CD4-positive, alpha-beta T cell treated with Interleukin-15 for 4 hours (primary cell): ENCODE results near the gene SLIT3.

Experiments
- DNase-seq: peaks from one replicate; pipeline ENCODE4 v3.0.0-alpha.2; 2020; ENCODE audit warnings: low spot score

The SLIT3 gene

GRCh38 chr5:168992016-168992415 lies 308.9 kb downstream of the SLIT3 start:
- no peak for DNase-seq

- no peak for DNase-seq
These were observed 309.6 kb downstream of the SLIT3 start for GRCh38 chr5:168991311-168991710.

- no peak for DNase-seq
These were observed 310.3 kb downstream of the SLIT3 start for GRCh38 chr5:168990679-168991078.

- DNase-seq = no peak
These were observed 311.0 kb downstream of the SLIT3 start for GRCh38 chr5:168989731-168990505.

DNA sequence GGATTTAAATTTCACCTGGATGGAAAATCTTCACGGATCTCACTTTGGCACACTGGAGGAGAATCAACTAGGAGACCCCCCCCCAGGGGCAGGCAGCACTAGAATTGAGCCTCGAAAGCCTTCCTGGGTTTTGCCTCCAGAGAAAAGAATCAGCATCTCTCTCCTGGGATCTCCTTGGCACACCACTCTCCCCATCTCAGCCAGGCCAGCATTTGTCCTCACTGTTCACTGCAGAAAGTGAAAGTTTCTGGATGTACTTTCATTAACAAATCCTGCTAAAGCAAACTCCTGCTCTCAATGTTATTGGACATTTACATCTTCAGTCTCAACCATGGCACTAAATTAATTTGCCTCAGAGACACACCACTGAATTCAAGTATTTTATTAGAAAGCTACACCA lies 312.2 kb downstream of the SLIT3 start:
- DNase-seq = no peak

DNA sequence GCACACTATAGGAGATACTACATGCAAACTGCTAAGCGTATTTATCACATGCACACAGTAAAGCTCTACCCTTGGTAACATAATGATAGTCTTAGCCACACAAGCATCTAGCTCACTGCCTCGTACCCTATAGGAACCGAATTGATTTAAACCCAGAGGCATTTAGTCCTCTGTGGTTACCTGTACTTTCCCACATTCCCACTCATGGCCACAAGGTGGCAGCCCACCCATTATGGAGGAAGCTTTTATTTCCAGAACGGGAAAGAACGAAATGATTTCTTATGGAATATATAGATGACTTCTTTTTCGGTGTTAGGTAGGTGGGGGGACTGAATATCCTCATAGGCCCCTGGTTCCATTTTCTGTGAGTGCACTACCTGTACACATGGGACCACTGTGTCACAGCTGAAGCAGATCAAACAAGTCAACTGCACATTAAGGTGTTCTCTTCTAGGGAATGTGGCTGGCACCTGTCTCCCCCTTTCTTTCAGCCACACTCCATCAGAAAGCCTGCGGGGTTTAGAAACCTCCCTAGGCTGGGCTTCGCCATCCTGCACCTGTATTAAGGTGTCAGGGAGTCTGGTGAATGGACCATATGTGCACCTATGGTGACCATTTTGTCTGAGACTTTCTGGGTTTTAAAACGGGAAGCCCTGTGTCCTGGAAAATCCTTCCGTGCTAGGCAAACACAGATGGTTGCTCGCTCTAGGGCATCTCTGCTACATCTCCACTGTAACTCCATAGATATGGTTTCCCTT lies 313.2 kb downstream of the SLIT3 start:
- DNase-seq = peak; percentile 42

DNA sequence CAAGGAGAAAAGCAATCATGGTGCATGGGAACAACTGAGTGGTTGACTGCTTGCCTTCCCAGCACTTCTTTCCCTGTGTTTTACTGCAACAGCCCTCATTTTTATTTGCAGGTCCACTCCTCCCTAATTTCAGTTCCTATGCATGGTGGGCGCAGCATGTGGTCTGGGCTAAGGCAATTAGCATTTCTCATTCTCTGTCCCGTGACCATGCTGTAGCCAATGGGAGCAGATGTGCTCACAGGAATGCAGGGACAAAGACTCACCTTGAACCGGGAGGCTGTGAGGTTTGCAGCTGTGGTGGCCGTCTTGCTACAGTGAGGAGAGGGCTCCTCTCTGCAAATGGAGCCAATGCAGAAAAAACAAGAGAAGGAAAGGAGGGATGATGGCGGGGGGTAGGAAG lies 315.5 kb downstream of the SLIT3 start:
- no peak for DNase-seq

DNA sequence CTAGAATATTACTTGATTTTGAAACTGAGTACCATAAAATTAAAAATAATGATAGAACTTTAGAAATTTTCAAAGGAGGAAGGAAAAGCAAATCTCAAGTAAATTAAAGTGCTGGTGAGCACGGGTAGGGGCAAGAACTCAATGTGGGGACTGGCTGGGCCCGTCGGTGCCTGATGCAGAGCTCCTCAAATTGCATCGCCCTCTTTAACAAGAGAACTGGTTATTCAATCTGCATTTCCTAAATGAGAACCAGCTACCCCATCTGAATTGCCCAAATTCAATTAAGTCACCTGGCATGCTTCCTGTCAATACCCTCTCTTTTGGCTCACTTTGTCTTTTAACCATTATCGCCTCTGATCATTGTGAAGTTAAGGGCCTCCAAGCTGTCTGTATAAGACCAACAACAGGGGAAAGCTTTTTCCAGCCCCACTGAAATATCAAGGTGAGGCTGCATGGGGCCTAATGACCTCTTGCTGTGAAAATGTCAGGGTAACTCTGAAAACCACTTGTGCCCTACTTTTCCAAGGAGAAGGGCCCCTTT lies 316.7 kb downstream of the SLIT3 start:
- DNase-seq = no peak

DNA sequence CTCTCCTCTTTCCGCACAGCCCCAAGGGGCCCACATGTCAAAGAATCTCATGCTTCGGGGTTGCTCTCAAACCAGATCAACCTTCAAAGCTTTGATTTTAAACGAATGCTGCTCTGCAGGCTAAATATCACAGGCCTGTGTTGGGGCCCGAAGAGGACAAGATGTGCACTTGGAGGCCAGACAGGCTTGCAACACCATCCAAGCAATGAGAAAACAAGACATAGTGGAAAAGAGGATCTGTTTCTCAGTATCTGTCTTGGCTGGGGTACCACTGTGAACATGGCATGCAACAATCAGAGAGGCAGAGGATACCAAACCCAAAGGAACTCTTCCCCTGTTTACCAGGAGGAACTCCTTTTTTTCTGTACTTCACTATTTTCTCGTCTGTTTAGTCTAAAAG lies 321.8 kb downstream of the SLIT3 start:
- DNase-seq = no peak

GRCh38 chr5:168978500-168978899 lies 322.4 kb downstream of the SLIT3 start:
- DNase-seq = no peak

DNA sequence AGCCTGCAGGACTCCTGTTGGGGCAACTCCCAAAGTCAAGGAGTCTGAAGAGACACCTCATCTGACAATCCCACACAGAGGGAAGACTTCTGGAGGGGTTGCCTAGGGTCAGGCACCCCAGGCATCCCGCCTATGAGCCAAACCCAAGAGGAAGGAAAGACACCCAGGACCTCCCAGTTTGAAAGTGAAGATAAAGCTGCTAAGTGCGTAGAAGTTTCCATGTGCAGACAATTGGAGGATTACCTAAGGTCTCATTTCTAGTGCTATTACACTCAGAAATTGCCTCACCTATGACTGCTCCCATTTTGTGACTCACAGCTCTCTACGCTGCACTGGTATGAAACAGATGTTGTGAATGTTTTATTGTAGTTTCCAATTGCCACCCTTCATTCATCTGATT lies 322.9 kb downstream of the SLIT3 start:
- no peak for DNase-seq

GRCh38 chr5:168976311-168976970 lies 324.5 kb downstream of the SLIT3 start:
- no peak for DNase-seq

- DNase-seq = no peak
These were observed 325.6 kb downstream of the SLIT3 start for GRCh38 chr5:168975331-168975730.

GRCh38 chr5:168974082-168974481 lies 326.9 kb downstream of the SLIT3 start:
- no peak for DNase-seq

- no peak for DNase-seq
These were observed 328.2 kb downstream of the SLIT3 start for GRCh38 chr5:168972731-168973130.

DNA sequence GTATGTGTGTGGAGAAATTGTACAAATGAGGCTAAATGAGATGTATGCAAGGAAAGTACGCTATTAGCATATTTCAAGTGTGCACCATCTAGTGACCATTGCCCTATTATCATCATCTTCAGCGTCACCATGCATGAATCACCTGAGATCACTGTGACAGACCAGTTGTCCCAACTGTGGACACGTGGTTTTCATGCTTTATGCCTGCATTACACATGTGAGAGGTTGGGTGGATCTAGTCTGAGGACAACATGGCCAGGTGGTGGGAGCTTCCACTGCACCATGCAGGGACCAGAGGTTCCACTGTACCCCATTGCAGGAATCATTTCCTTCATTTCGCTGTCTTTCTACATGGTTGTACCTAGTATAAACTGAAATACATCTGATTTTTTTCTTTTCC lies 329.8 kb downstream of the SLIT3 start:
- no peak for DNase-seq

DNA sequence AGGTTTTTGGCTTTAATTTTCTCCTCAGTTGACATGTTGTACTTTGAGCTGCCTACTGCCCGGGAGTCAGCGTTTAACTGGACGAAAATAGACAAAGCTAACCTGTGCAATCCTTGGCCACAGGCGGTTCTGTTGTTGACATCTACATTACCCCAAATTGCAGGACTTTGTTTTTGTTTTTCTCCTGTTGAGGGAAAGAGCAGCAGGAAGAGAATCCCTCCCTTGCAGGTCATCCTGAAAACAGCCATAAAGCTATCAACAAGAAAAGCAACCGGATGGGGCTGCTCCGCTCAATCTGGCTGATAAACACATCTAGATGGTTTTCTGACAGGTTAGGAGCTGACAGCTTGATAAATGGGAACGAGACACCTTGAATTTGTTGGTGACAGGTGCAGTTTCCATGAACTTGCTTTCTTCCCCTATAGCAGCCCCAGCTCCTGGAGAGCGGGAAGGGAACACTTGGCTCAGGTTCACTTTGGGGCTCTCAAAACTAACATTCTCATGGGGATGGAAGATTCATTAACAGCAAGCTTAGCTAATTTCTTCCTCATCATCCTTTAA lies 331.5 kb downstream of the SLIT3 start:
- no peak for DNase-seq

- no peak for DNase-seq
These were observed 332.9 kb downstream of the SLIT3 start for GRCh38 chr5:168967882-168968620.

DNA sequence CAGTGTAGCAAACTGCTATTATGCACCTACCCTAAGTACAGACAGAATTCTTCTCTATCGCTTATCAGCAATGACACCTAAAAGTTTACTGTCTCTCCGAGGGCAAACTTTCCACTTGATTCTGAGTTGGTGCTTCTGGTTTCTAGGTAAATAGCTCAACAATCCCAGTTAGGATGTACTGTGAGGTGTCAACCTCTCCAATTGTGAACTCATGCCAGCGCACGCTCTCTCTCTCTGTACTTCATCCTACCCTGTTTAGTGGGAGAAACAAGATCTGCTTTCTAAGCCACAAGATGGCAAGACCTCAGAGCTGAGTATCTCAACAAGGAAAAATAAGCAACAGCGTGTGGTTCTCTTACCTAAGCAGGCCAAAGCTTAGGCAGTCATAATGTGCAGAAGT lies 335.3 kb downstream of the SLIT3 start:
- no peak for DNase-seq

DNA sequence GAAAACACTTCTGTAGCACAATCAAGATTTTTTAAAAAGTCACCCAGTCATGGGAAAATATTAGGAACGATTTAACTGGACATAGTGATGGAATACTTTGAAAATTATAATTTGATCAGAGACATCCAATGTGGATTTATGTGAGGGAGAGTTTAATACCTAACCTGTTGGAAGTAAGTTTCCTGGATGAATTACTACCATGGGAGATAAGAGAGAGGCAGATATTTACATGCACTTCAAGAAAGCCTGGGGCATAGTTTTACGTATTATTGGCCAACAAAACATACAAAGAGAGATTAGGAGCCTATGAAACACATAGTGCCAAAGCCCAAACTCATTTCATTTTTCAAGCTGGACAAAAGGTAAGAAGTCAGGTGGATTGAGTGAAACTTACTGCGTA lies 336.8 kb downstream of the SLIT3 start:
- DNase-seq = no peak

DNA sequence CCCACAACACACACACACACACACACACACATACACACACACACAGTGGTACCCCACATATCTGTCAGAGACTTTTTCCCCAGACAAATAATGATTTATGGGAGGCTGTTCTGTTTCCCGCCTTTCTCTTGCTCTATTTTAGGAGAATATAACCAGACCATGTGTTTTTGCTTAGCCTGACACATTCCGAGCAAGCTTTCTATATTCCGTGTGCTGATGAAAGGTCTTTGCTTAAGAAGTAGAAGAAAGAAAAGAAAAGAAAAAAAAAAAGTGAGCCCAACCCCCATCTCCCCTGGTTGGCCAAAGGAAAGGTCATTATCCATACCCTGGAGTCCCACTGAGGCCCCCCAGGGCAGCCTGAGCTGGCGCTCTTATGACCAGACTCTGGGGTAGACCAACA lies 338.6 kb downstream of the SLIT3 start:
- no peak for DNase-seq

- no peak for DNase-seq
These were observed 339.3 kb downstream of the SLIT3 start for GRCh38 chr5:168961681-168962080.
